H9 (cell line): ENCODE data around the gene NPIPA1. TPM values are rescaled to one million over a fixed set of nuclear protein-coding genes. Genes with fewer than 3 reads are reported as not detected.
"Not testable (repeated sequence)": the region's sequence is repeated elsewhere in the genome, so short reads cannot be mapped to it uniquely, and the experiment has no call there.

Source experiments
- DNase-seq: peaks from one replicate; pipeline ENCODE4 v3.0.0-alpha.2; 2017
- H2AFZ ChIP-seq: one replicate; pipeline ENCODE4 v1.6.1; 2013; ENCODE audit warnings: mild to moderate bottlenecking, low read length, control low read depth, moderate library complexity
- H2AK5ac ChIP-seq: 2 replicates; pipeline ENCODE4 v1.6.1; 2013; ENCODE audit warnings: low read length, control low read depth, mixed read lengths; ENCODE audit not compliant: insufficient read length
- H2BK120ac ChIP-seq: one replicate; pipeline ENCODE4 v1.6.1; 2013; ENCODE audit warnings: low read depth, mild to moderate bottlenecking, low read length, control low read depth, inconsistent platforms; ENCODE audit not compliant: poor library complexity, severe bottlenecking
- H2BK12ac ChIP-seq: 2 replicates; pipeline ENCODE4 v1.6.1; 2013; ENCODE audit warnings: low read length, control low read depth, mixed read lengths, low read depth; ENCODE audit not compliant: insufficient read length
- H2BK15ac ChIP-seq: 2 replicates; pipeline ENCODE4 v1.6.1; 2013; ENCODE audit warnings: low read depth, low read length, control low read depth
- H2BK20ac ChIP-seq: one replicate; pipeline ENCODE4 v1.6.1; 2013; ENCODE audit warnings: low read depth, mild to moderate bottlenecking, low read length, control low read depth, inconsistent platforms; ENCODE audit not compliant: poor library complexity, severe bottlenecking
- H2BK5ac ChIP-seq: 2 replicates; pipeline ENCODE4 v1.6.1; 2013; ENCODE audit warnings: low read length, control low read depth, mixed read lengths; ENCODE audit not compliant: insufficient read length
- H3K14ac ChIP-seq: 2 replicates; pipeline ENCODE4 v1.6.1; 2013; ENCODE audit warnings: low read length, control low read depth; ENCODE audit not compliant: insufficient read depth
- H3K18ac ChIP-seq: 2 replicates; pipeline ENCODE4 v1.6.1; 2013; ENCODE audit warnings: low read depth, mild to moderate bottlenecking, mixed read lengths, low read length, control low read depth; ENCODE audit not compliant: insufficient read length
- H3K23ac ChIP-seq: 2 replicates; pipeline ENCODE4 v1.6.1; 2013; ENCODE audit warnings: low read length, control low read depth, mixed read lengths, low read depth; ENCODE audit not compliant: insufficient read length
- H3K23me2 ChIP-seq: 2 replicates; pipeline ENCODE4 v1.6.1; 2013; ENCODE audit warnings: low read depth, mild to moderate bottlenecking, mixed read lengths, low read length, control low read depth; ENCODE audit not compliant: insufficient read length, poor library complexity, severe bottlenecking
- H3K27ac ChIP-seq: 2 replicates; pipeline ENCODE4 v1.5.1; 2013; ENCODE audit warnings: low read length, control low read depth, mixed read lengths, low read depth; ENCODE audit not compliant: insufficient read length
- H3K27me3 ChIP-seq: 2 replicates; pipeline ENCODE4 v1.6.1; 2013; ENCODE audit warnings: low read length, control low read depth, inconsistent platforms; ENCODE audit not compliant: insufficient read depth
- H3K4ac ChIP-seq: 2 replicates; pipeline ENCODE4 v1.6.1; 2013; ENCODE audit warnings: low read depth, mild to moderate bottlenecking, control low read depth, inconsistent platforms, low read length, moderate library complexity
- H3K4me1 ChIP-seq: 2 replicates; pipeline ENCODE4 v1.6.1; 2013; ENCODE audit warnings: low read length, control low read depth, inconsistent platforms; ENCODE audit not compliant: insufficient read depth
- H3K4me2 ChIP-seq: 2 replicates; pipeline ENCODE4 v1.6.1; 2013; ENCODE audit warnings: low read length, control low read depth, mixed read lengths; ENCODE audit not compliant: insufficient read length, insufficient read depth
- H3K56ac ChIP-seq: 2 replicates; pipeline ENCODE4 v1.6.1; 2013; ENCODE audit warnings: low read depth, mild to moderate bottlenecking, mixed read lengths, low read length, control low read depth; ENCODE audit not compliant: insufficient read length
- H3K79me1 ChIP-seq: 2 replicates; pipeline ENCODE4 v1.6.1; 2013; ENCODE audit warnings: low read depth, mild to moderate bottlenecking, moderate library complexity, low read length, control low read depth, inconsistent platforms; ENCODE audit not compliant: insufficient read depth, poor library complexity, severe bottlenecking
- H3K79me2 ChIP-seq: 2 replicates; pipeline ENCODE4 v1.6.1; 2013; ENCODE audit warnings: low read length, control low read depth, inconsistent platforms; ENCODE audit not compliant: insufficient read depth
- H3K9ac ChIP-seq: 2 replicates; pipeline ENCODE4 v1.6.1; 2013; ENCODE audit warnings: low read length, control low read depth, mixed read lengths; ENCODE audit not compliant: insufficient read length; ENCODE audit errors: extremely low read depth
- H3K9me3 ChIP-seq: one replicate; pipeline ENCODE4 v1.6.1; 2013; ENCODE audit warnings: low read depth, low read length, inconsistent platforms; ENCODE audit not compliant: control insufficient read depth
- H3T11ph ChIP-seq: one replicate; pipeline ENCODE4 v1.6.1; 2013; ENCODE audit warnings: mild to moderate bottlenecking, low read length, control low read depth, inconsistent platforms
- H4K20me1 ChIP-seq: one replicate; pipeline ENCODE4 v1.6.1; 2013; ENCODE audit not compliant: control insufficient read depth, insufficient read length, insufficient read depth
- H4K5ac ChIP-seq: 2 replicates; pipeline ENCODE4 v1.6.1; 2013; ENCODE audit warnings: low read depth, mild to moderate bottlenecking, mixed read lengths, low read length, control low read depth; ENCODE audit not compliant: insufficient read length
- H4K8ac ChIP-seq: replicated peaks from 2 replicates; pipeline ENCODE4 v1.6.1; 2013; ENCODE audit warnings: low read length, control low read depth, mixed read lengths, low read depth; ENCODE audit not compliant: insufficient read length
- H4K91ac ChIP-seq: 2 replicates; pipeline ENCODE4 v1.6.1; 2013; ENCODE audit warnings: low read depth, mild to moderate bottlenecking, moderate library complexity, mixed read lengths, low read length, control low read depth; ENCODE audit not compliant: insufficient read length
- H3K27ac Mint-ChIP-seq, 3 experiments: 2 replicates in 2 of 3; 3 replicates in 1 of 3; pipeline ENCODE4 v1.8.0; 2020 to 2021; ENCODE audit warnings: mixed read lengths in 3 of 3, mild to moderate bottlenecking in 1 of 3, moderate library complexity in 1 of 3
- H3K27me3 Mint-ChIP-seq: 2 replicates; pipeline ENCODE4 v1.8.0; 2021; ENCODE audit warnings: low read depth, mild to moderate bottlenecking, moderate library complexity, mixed read lengths
- H3K36me3 Mint-ChIP-seq, 3 experiments: 2 replicates in 2 of 3; 3 replicates in 1 of 3; pipeline ENCODE4 v1.8.0; 2020 to 2021; ENCODE audit warnings: low read depth in 3 of 3, mixed read lengths in 3 of 3; ENCODE audit not compliant: insufficient read depth in 1 of 3
- H3K4me1 Mint-ChIP-seq, 2 experiments: 2 replicates each; pipeline ENCODE4 v1.8.0; 2020; ENCODE audit warnings: mixed read lengths in 2 of 2
- H3K4me3 Mint-ChIP-seq, 2 experiments: 2 replicates in 1 of 2; 3 replicates in 1 of 2; pipeline ENCODE4 v1.8.0; 2020 to 2021; ENCODE audit warnings: mild to moderate bottlenecking in 2 of 2, mixed read lengths in 2 of 2, moderate library complexity in 1 of 2
- H3K9me3 Mint-ChIP-seq, 2 experiments: 2 replicates in 1 of 2; 3 replicates in 1 of 2; pipeline ENCODE4 v1.8.0; 2020; ENCODE audit warnings: mild to moderate bottlenecking in 2 of 2, mixed read lengths in 2 of 2, moderate library complexity in 1 of 2
- WGBS: extraction: QIAGEN DNeasy Blood & Tissue Kit; methylation state at CpG from one replicate; pipeline ENCODE4 v1.1.7; 2013; ENCODE audit warnings: missing lambda C conversion rate, low lambda C conversion rate, mixed read lengths; ENCODE audit not compliant: insufficient read length; ENCODE audit errors: extremely low coverage; 5-methylcytosine and 5-hydroxymethylcytosine counted together
- total RNA-seq: library from RNA; stranded (reverse); gene quantifications from 2 replicates; pipeline ENCODE4 v1.2.1, GENCODE V29; 2021

The NPIPA1 gene
- total RNA-seq, 1 experiment from 2014 or later = 130 TPM

- not testable (repeated sequence) for H2AK5ac ChIP-seq, H3T11ph ChIP-seq, H3K79me2 ChIP-seq, H2BK120ac ChIP-seq, H3K27ac ChIP-seq, H2BK20ac ChIP-seq, H3K79me1 ChIP-seq, H3K23ac ChIP-seq, DNase-seq, H2BK5ac ChIP-seq, H3K56ac ChIP-seq, H4K5ac ChIP-seq, H3K4me1 ChIP-seq, H3K27me3 Mint-ChIP-seq, H3K27ac Mint-ChIP-seq, H3K4me1 Mint-ChIP-seq, H4K91ac ChIP-seq, H3K36me3 Mint-ChIP-seq, H3K9me3 ChIP-seq, H2BK12ac ChIP-seq, H3K18ac ChIP-seq, H3K9ac ChIP-seq, H3K9me3 Mint-ChIP-seq, H2AFZ ChIP-seq, H2BK15ac ChIP-seq, H3K14ac ChIP-seq, H3K23me2 ChIP-seq, H3K4me2 ChIP-seq, H4K8ac ChIP-seq, H4K20me1 ChIP-seq, H3K27me3 ChIP-seq, H3K4ac ChIP-seq, H3K4me3 Mint-ChIP-seq
- no CpG with 5 or more reads among the region's 47 CpGs for WGBS
Measured at GRCh38 chr16:14932581-14933375, 4.5 kb upstream of the NPIPA1 start.

- H4K8ac ChIP-seq, H3K79me1 ChIP-seq, H2BK12ac ChIP-seq, H3K36me3 Mint-ChIP-seq, H3K9me3 Mint-ChIP-seq, H3K23ac ChIP-seq, H3K4ac ChIP-seq, H3K14ac ChIP-seq, H3K27me3 Mint-ChIP-seq, H2BK5ac ChIP-seq, H3K56ac ChIP-seq, H2BK15ac ChIP-seq, H4K20me1 ChIP-seq, H3T11ph ChIP-seq, H4K91ac ChIP-seq, H3K27ac ChIP-seq, H3K23me2 ChIP-seq, H2AK5ac ChIP-seq, DNase-seq, H2BK120ac ChIP-seq, H2AFZ ChIP-seq, H3K27ac Mint-ChIP-seq, H3K9ac ChIP-seq, H3K4me1 ChIP-seq, H4K5ac ChIP-seq, H2BK20ac ChIP-seq, H3K4me1 Mint-ChIP-seq, H3K79me2 ChIP-seq, H3K9me3 ChIP-seq, H3K4me2 ChIP-seq, H3K4me3 Mint-ChIP-seq, H3K27me3 ChIP-seq, H3K18ac ChIP-seq: not testable (repeated sequence)
- WGBS = no CpG with 5 or more reads among the region's 9 CpGs
Measured at GRCh38 chr16:14937994-14938393, 751 bp downstream of the NPIPA1 start.
